GM18526 (cell line): Measurements from ENCODE around the gene VTA1.
A peak's percentile ranks its signal among the peaks of the same experiment; 100 is the strongest.

Source experiments
- POLR2A ChIP-seq: IDR thresholded peaks from 3 replicates; pipeline ENCODE4 v1.6.1; 2011; ENCODE audit not compliant: insufficient read length; ENCODE audit errors: extremely low read depth

Gene VTA1

DNA sequence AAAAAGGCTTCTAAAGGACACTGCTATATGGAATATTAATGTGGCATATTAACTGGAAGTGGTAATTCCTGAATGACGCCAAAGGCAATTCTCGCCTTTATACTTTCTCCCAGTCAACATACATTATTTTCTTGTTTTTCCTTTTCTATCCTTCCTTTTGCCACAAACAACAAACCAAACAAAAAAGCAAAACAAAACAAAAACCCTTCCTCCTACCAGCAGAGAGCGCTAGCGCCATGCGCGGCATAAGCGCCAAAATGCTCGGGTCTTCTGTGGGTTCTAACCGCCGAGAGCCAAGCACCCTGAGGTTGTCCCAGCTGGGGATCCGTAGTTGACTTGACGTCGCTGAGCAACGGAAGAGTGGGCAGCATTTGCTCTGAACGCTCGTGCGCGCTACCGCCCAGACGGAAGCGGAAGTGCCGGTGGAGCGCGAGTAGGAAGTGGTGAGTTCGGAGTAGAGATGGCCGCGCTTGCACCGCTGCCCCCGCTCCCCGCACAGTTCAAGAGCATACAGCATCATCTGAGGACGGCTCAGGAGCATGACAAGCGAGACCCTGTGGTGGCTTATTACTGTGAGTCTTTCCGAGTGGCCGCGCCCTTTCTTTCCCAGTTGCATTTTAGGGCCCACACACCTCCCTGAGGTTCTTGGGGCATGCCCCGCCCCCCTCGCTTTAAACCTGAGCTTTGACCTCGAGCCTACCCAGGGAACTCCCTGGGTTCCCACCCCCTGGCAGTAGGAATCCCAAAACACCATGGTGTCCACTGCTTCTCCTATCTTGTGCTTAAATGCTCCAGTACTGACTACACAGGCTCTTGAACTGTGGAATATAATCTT is at the start of gene VTA1, which contains the start of gene NMBR:
Gene VTA1 (plus strand): TSS at position 436 of the 835 bp plus-strand sequence. CDS start 25 bp downstream, at position 461.
Gene NMBR (minus strand): TSS at position 295 of the 835 bp plus-strand sequence. CDS start 58,464 bp downstream, outside the sequence.
- TF ChIP-seq POLR2A = peak; percentile 88

DNA sequence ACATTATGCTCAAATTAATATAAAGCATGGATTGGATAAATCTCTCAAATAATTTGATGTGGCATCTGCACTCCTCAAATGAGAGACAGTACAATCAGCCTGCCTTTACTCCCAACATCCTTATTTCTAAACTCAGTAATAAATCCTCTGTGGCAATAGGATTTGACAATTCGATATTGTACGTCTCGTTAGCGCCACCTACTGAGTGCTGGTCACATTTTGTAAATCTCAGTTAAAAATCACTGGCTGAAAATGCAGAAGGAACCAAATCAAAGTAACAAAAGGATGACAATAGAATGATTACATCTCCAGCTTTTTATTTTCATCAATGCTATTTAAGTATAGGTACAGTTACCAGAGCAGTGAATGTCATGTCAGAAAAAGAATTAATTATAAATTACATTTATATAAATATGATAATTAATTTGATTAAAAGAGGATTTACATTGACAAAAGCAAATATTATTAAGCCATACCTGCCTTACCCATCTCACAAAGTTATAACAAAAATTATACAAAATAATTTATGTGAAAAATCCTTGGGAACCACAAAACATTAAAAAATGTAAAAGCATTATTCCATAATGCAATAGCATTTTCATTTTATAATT is 34.5 kb upstream of the VTA1 start:
- no peak for TF ChIP-seq POLR2A

- no peak for TF ChIP-seq POLR2A
These were observed 29.7 kb upstream of the VTA1 start for GRCh38 chr6:142117366-142117765.

DNA sequence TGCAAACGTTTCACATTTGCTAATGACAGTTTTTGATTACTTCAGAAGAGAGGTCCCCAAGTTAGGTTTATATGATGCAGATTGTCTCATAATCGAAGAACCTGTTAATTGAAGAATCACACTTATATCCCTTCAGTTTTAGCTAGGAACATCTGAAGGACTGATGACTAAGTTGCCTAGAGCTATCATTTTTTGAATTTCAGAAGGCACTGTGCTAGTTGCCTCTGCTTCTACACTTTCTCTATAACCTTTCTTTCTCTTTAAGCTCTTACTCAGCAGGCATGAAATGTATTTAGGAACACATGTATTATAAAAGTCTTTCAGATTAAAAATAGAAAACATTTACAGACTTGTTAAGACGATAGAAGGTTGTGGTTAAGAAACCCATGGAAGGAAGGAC is 28.7 kb upstream of the VTA1 start:
- TF ChIP-seq POLR2A = no peak

- TF ChIP-seq POLR2A = no peak
These were observed 28.1 kb upstream of the VTA1 start for GRCh38 chr6:142118925-142119324.

DNA sequence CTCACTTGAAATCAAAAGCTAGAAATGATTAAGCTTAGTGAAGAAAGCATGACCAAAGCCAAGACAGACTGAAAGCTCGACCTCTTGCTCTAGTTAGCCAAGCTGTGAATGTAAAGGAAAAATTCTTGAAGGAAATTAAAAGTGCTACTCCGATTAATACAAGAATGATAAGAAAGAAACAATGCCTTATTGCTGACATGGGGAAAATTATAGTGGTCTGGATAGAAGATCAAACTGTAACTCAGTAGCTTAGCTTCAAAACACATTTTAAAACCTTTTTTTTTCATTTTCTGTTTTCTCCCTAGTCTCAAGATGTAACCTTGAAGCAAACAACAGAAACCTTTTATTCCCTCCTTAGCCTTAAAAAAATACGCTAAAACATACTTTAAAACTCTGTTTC is 25.7 kb upstream of the VTA1 start:
- TF ChIP-seq POLR2A = no peak

DNA sequence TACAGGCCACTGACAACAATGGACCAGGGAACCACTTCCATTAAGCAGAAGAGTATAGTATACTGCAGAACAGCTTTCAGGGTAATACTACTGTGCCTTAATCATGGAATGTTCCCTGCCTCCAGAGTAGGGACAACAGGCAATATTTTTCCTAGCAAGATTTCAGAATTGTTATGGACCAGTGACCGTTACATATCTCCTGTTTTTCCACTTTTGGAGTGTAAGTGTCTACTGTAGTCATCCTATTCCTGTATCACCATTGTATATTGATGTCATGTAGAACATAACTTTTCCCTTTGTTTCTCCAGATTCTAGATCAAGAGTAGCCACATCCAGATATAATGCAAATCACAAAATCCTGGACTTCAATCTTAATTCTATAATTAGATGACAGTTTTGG is 16.2 kb upstream of the VTA1 start:
- no peak for TF ChIP-seq POLR2A

GRCh38 chr6:142132625-142133024 is 14.4 kb upstream of the VTA1 start, which contains the start of gene GJE1:
Gene GJE1 (plus strand): TSS chr6:142132925. CDS start chr6:142133159, 234 bp downstream.
- no peak for TF ChIP-seq POLR2A

DNA sequence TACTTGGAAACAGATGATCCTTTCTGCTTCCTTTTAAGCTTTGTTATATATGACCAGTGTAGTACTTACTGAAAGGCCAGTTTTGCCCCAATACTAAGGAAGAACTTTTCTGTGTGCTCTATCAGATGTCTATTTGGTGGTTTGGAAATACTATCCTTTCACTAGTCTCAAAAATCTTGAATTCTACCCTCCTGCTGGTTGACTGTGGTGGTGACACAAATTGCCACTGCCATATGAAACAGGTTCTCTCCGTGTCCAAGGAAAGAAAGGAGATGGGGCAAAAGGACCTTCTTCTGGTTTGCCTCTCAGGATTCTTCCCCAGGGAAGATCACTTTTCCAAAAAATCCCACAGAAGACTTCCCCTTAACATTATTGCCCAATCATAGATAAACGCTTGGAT is 8.2 kb upstream of the VTA1 start:
- no peak for TF ChIP-seq POLR2A

DNA sequence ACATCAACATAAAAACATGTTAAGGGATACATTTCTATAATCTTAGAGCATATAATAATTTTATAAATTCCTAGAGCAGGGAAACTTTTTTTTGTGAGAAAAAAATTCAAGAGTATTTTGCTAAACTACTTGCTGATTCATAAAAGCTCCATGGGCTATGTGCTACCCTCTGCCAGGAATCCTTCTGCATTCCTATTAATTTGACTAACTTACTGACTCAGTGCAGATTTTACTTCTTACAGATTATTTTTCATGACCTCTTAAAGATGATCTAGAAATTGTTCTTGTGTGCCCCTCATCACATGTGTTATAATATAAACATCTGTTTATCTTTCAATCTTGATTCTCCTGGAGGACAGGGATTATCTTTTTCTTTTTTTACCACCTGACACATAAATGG is 5.7 kb downstream of the VTA1 start:
- TF ChIP-seq POLR2A = no peak

- TF ChIP-seq POLR2A = no peak
These were observed 6.1 kb downstream of the VTA1 start for GRCh38 chr6:142153196-142153595.

GRCh38 chr6:142154336-142154735 is 7.3 kb downstream of the VTA1 start:
- no peak for TF ChIP-seq POLR2A

- TF ChIP-seq POLR2A = no peak
These were observed 8.0 kb downstream of the VTA1 start for GRCh38 chr6:142155091-142155490.

DNA sequence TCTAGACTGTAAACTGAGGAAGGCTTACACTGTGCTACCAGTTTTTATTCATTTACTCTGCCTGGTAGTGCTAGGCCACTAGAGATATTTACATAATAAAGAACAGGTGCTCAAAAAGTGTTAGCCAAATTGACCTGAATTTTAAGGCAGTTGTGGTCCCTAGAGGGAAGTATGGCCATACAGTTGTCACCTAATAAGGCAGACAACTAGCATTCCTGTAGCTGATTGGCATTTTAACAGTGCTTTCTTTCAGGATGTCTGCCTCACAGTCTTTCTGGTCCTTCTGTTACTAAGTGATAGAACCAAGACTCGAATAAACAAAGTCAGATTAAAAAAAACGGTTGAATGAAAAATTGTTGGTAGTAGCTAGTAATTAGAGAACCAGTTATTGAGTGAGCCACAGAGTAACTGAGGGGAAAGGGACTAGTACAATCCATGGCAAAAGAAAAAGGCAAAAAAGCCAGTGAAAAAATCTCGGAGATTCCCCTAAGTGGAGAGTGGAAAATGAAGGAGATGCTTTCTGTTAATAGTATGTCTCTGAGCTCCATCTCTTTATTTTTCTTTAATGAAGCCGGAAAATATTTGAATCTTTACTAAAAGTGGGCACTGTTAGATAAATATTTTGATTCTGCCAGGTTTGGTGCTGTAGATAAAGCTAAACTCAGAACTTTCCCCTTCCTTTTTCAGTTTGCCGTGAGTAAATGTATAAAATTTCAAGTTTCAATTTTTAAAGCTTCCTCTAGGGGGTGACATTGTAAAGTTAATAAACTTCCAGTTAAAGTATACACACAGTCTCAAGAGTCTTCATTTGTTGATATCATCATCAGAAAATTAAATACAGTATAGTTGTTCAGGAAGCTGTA is 9.1 kb downstream of the VTA1 start:
- no peak for TF ChIP-seq POLR2A

GRCh38 chr6:142162780-142163179 is 15.7 kb downstream of the VTA1 start:
- no peak for TF ChIP-seq POLR2A
